NCI-H1105 treated with DMSO at 0.1 percent for 48 hours (cell line): ENCODE results near the gene IDUA.
"Not testable (repeated sequence)": the region's sequence is repeated elsewhere in the genome, so short reads cannot be mapped to it uniquely, and the experiment has no call there.

ENCODE experiments used
- DNase-seq: peaks from one replicate; lab custom pipeline; 2025; lab: John Stamatoyannopoulos, UW

The IDUA gene

DNA sequence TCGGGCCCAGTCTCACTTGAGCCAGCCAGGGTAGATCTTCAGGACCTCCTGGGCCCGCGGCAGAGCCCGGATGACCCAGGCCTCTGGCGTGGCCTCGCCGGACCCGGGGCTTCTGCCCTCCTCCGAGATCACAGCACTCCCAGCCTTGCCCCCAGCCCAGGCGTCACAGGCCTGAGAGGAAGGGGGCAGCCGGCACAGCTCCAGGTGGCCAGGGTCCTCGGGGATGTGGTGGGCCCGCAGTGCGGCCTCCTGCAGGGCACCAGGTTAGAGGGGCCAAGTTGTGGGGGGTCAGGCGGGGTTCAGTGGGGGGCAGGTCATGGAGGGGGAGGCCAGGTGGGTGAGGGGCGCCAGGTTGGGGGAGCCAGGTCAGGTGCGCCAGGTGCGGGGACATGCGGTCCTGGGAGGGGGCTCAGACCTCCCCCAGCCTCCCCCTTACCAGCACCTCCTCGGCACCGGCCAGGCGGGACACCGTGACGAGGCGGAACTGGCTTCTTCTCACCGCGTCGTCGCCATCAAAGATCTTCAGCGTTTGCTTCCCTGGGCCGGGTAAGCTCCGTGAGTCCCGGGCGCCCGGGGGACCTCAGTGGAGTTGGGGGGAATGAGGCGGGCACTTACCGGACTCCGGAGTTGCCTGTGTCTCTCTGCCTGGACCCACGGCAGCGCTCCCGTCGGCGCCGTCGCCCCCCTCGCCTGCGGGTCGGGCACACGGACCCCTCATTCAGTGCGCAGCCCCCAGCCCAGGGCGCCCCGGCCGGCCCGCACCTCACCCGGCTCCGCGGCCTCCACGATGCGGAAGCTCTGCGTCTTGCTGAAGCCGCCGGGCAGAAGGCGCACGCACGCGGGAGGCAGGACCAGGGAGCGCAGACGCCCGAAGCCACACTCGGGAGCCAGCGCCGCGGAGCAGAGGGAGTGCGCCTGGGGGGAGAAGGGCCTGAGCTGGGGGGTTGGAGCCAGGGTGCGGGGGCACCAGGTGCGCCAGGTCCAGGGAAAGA, 19.4 kb upstream of the IDUA start:
- no peak for DNase-seq

DNA sequence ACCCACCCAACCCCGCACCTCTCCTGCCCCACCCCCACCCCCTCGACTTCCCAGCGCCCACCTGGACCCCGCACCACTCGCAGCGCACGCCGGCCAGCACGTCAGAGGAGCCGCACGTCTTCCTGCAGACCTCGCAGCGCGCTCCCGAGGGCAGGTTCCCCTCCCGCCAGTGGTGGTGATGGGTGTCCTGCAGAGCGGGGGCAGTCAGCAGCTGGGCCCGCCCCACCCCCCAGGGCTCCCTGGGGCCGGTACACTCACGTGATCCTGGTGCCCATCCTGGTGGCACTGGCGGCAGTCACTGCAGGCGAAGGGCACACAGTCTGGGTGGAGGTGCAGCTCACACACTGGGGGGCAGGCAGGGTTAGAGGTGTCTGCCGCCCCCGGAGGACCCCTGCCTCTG, 18.6 kb upstream of the IDUA start:
- no peak for DNase-seq

DNA sequence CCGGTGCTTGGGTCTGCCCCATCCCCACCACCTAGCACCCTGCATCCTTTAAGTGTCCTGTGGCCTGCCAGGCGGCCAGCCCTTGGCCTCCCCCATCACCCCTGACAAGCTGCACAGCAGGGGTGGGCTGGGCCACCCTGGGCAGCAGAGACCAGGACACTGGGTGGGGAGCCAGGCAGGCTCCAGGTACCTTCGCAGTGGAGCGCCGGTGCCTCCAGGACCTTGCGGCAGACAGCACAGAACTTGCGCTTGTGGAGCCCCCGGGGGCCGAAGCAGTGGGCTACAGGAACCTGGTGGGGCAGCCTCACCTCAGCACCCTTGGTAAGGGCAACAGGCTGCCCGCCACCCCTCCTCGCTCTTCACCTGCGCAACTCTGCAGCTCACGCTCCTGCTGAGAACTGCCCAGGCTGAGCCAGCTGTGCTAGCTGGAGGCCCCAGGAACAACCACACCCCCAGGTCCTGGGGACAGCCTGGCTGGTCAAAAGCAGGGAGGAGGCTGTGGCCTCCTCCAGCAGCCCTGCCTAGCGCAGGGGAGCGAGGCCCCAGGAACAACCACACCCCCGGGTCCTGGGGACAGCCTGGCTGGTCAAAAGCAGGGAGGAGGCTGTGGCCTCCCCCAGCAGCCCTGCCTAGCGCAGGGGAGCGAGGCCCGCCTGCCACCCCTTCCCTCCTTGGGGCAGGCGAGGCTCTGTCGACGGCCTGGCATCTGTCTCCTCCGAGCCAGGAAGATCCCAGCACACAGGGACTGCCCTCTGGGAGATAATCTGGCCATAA, 18.0 kb upstream of the IDUA start:
- DNase-seq = no peak

DNA sequence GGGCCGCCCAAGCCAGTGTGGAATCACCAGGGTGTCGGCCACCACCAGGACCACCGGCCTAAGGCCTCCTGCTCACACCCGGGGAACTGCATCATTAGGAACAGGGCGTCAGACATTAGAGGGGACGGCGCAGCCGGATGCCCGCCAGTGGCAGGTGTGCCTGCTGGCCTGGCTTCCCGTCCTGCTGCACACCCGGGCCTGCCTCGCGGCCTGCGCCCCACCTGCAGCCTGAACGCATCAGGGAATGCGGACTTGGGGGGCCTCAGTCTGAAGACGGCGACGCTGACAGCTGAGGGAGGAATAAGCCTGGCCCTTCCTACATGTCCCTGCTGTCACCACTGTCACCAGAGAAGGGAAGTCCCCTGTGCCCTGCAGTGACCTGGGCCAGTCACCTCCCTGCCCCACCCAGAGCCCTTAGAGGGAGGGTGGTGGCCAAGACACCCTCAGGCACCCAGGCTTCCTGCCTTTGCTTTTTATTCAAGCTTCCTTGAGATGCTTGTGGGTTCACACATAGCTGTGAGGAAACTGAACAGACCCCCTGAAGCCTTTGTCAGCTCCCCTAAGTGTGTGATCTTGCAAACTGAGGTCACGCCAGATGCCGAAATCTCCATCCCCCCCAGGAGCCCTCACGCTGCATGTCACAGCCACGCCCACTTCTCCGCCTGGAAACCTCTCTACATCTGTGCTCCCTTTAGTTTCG, 16.6 kb upstream of the IDUA start:
- DNase-seq = no peak

DNA sequence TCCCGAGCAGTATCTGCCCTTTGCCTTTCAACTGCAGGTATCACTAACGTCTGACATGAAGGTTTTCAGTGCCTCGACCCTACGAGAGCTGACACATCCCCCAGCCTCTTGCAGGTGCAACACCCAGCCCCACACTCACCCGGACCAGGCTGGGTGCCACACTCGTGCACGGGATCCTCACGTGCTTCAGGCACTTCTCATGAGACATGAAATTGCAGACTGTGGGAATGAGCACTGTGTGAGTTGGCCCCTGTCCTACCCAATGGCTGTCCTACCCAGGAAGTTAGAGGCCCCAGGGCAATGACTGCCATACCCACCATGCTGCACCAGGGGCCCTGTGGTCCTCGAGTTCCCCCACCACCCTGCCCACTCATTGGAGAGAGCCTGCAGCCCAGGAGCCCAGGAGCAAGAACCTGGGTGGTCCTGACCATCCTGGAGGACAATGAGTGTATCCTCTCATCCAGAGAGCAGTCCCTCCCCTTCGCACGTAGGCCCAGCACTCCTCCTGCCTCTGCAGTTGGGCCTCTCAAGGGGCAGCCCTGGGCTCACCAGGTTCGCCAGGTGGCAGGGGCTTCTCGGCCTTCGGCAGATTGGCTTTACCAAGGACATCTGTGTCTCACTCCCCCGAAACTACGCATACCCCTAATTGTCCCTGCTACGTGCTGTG, 15.9 kb upstream of the IDUA start:
- DNase-seq = no peak

DNA sequence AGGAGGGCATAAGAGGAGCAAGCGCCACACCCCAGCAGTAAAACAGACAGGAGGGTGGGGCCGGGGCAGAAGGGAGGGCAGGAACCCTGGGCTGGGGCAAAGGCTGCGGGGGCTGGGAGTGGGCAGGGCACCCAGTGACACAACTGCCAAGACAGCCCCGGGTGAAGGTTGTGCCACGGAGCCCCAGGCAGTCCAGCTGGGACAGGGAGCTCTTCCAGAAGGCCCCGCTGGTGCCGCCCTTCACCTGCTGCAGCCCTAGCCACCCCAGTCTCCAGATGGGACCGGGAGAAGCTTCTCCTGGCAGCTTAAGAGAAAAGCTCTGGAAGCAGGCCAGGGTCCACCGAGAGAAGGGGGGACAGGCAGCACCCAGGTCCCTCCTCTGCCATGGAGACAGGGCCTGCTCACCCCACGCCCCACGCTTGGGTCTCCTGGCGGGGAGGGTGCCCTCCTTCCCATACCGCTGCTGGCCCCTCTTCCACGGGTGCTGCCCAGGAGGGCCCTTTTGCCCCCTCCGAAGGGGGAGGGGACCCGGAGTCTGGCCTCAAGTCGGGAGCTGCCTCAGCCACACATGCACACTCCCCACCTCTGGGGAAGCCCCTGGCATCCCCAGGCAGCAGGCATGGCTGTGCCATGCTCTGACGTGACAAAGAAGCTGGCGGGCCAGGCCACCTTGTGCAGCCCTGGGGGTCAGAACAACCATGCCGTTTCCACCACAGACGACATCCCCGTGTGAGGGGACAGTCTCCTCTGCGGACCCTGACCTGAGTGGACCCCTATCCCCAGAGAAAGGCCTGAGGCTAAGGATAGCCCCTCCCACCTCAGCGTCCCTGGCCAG, 15.0 kb upstream of the IDUA start:
- DNase-seq = no peak

DNA sequence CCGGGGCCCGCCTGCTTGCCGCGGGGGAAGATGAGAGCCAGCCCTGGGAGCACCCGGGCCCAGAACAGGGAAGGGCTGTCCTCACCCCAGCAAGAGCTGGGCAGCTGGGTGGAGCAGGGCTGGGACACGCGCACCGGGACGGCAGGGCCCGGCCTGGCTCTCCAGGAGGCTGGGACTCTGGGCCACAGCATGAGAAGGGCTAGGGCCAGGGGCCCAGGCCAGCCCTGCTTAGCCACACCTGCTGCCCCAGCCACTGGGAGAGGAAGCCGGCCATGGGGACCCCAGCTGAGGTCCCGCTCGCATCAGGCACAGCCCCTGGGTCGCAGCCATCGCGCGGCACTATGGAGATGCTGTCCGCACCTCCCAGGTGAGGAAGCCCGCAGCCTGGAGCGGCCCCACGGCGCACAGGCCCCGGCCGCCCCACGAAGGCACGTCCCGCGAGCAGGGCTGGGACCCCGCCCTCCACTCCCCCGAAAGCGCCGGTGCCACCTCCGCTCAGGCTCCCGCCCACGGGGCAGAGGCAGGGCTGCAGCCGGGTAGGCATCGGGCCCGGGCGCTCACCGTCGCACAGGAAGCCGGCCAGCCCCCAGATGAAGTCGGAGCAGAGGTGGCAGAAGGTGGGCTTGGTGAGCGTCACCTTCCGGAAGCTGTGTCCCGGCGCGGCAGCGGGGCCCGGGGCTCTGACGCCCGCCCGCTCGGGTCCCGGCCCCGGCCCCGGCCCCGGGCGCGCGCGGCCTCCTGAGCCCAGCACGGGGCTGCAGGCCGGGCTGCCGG, 14.0 kb upstream of the IDUA start:
- no peak for DNase-seq

DNA sequence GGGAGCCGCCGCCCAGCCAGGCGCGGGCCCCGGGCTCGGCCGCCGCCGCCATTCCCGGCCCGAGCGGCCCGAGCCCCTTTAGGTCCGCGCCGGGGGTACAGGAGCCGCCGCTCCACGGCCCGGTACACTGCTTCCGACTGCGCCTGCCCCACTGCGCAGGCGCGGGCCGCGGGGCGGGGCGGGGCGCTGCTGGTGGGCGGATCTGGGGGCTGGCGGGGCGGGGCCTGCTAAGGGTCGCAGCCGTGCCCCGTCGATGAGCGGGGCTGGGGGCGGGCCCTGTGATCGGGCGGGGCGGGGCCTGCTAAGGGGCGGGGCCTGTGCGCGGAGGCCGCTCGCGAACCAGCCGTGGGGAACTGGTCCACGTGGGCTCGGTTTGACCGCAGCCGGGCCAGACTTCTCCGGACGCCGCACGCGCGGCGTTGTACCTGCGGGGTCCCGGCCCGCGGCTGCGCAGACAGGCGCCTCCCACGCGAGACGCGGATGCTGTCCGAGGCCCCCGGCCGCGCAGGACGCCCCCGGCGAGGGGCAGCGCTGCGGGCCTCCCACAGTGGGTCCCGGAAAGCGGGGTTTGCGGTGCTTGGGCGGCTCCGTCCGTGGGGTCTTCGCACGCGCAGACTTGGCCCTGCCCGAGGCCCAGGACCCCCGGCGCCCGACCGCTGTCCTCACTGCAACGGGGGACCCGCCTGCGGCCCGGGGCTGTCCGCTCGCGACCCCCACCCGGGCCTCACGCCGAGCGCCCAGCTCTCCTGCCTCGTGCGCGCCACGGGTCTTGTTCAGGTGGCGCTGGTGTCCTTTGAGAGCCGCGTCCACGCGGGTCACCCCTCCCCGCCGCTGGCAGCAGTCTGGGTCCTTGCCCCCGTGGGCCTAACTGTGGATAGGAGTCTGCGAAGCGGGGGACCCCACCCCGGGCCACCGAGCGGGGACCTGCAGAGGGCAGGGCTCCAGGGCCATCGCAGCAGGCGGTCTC, 13.1 kb upstream of the IDUA start, which contains the start of gene DGKQ:
Gene DGKQ (minus strand): TSS at position 139 of the 967 bp plus-strand sequence. CDS start 87 bp downstream, at position 52.
- no peak for DNase-seq

DNA sequence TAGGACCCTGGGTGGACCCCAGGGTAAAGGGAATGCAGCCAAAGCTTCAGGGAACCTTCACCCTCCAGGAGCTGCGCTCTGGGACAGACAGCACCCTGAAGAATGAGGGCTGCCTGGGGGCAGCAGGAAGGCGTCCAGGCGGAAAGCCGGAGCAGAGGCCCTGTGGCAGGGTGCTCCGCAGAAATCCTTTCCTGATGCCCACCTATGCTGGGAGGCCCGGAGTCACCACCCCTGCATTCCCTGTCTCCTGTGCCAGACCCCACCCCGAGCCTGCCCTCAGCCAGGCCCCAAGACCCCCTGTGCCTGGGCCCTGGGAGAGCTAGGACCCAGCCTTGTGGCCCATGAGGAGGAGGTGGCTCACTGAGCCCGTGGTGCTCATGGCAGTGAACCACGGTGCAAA, 12.2 kb upstream of the IDUA start:
- no peak for DNase-seq

DNA sequence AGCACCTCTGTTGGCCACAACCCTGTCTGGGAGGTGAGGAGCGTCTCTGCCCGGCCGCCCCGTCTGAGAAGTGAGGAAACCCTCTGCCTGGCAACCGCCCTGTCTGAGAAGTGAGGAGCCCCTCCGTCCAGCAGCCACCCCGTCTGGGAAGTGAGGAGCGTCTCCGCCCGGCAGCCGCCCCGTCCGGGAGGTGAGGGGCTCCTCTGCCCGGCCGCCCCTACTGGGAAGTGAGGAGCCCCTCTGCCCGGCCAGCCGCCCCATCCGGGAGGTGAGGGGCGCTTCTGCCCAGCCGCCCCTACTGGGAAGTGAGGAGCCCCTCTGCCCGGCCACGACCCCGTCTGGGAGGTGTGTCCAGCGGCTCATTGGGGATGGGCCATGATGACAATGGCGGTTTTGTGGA, 10.8 kb upstream of the IDUA start:
- not testable (repeated sequence) for DNase-seq

DNA sequence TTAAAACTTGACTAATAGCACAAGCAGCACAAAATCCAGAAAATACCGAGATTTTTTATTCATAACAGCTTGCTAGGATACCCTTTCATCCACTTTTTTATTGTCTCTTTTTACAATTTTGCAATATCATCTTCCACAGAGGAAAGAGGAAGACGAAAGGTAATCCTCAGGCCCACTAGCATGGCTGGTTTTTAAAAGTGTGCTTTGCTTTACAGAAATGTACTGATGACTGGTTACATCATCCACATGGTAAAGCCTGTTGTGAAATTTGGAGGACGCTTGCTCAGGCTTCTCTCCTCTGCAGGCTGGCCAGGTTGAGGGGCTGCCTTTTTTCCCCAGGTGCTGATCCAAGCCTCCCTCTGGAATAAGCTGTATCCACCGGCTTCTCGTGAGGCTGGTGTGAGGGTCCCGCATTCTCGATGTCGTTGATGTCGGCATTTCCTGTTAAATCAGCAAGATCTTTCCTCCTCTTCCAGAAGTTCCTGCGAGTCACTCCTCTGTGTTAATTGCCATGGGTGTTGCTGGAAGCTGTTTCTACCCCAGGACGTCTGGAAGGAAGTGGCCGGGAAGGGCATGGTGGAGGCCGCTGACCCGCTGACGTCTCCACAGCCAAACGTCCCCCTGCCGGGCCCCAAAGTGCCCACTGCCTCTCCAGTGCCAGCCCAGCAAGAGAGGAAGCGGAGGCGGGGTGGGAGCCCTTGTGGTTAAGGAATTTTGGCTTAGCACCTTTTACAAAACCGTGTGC, 7.7 kb upstream of the IDUA start:
- DNase-seq = no peak

DNA sequence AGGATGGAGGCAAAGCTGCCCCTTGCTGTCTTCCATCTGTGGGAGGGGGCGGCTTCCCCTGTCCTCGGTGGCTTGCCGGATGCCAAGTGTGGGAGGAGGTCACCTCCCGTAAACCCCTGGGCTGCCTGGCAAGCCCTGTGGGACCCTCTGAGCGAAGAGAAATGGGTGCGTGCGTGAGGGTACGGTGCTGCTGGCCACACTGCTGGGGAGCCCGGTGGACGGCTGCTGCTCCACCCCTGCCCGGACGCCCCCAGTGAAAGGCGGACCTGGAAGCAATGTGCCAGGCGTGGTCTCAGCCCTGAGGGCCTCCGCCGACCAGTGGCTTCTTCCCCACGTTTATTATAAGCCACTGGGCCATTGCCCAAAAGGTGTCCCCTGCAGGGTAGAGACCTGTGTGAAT, 4.6 kb upstream of the IDUA start:
- no peak for DNase-seq

DNA sequence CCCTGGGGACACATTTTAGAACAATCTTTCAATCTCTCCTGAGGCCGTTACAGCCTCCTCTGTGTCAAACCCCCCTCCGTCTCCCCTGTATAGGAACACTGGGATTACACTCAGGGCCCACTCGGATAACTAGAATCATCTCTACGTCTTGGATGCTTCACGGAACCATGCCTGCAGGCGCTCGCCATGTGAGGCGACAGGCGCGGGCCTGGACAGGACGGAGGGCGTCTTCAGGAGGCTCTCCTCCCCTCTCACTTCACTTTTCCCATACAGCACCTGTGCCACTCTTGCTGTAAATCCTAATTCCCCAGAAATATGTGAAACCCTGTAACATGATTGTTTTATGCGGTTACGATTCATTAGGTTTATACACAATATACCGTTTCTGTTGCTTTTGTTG, 4.0 kb upstream of the IDUA start:
- no peak for DNase-seq

DNA sequence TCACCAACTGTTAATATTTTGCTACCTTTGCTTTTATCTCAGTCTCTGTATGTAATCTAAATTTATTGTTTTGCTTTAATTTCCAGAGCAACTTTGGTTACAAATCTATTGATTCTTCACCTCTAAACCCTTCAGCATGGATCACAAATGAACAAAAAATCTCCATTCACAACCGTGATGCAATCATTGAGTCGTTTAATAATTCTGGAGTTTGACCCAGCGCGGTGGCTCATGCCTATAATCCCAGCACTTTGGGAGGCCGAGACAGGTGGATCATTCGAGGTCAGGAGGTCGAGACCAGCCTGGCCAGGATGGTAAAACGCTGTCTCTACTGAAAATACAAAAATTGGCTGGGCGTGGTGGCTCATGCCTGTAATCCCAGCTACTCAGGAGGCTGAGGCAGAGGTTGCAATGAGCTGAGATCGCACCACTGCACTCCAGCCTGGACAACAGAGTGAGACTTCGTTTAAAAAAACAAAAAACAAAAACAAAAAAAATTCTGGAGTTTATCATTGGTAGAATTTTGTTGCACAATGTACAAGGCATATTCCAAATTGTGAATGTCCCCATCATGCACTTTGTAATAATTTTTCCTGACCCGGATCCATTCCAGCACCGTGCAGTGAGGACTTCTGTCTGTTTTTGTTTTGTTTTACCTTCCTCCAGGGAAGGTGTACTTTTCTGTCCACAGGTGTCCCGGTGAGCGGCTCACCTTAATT, 2.3 kb upstream of the IDUA start:
- no peak for DNase-seq

DNA sequence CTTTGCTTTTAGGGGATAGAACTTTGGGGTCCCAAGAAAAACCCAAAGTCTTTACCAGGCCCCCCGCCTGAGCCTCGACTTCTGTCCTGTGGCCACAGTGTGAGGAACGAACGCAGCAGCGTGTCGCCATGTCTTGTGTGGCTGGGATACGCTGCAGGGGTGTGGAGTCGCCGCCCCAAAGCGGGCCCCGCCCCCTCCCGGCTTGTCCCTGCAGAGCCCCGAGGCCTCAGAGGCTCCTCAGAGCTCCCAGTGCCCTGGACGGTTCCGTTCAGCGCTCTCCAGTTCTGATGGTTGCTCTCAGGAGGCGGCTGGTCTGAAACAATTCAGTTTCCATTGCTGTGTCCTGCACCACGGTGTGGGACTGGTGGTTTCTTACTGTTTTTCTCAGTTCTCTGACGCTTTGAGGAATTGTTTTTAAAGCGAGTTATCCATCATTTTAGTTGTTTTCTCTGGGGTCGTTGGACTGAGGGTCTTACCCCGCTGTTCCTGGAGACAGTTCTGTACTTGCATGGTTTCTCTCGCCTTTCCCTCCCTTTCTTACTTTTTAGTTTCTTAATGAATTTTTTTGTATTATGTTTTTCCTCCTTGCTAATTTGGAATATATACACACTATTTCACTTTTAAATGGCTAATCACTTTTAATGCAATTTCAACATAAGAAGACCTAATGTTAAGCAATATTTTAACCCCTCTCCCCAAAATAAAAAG, 1.6 kb upstream of the IDUA start:
- DNase-seq = no peak

DNA sequence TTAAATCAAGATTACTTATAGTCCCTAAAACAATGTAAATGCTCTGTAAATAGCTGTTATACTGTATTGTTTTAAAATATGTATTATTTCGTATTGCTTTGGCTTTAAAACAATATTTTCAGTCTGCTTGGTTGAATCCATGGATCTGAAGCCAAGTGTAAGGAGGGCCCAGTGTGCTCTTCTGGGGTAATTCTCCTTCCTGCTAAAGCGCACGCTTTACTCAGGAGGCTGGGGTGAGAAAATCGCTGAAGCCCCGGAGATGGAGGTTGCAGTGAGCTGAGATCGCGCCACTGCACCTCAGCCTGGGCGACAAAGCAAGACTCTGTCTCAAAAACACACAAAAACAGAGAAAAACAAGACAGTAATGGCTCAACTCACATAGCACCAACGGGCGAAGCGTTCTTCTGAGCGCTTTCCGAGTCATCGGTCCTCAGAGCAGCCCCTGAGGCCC, 391 bp upstream of the IDUA start:
- no peak for DNase-seq
